GM20431 (cell line): Measurements from ENCODE around the gene FAM78A.

Source experiments
- in situ Hi-C: fragments of 300-500 bp; cut with MseI, MboI; formaldehyde crosslinking; loops from one replicate; pipeline ENCODE4 v1.15.0; 2020; ENCODE audit warnings: low sequenced_read_pairs; ENCODE audit not compliant: unreplicated experiment

Gene FAM78A

GRCh38 chr9:131276094-131276888 lies at the start of gene FAM78A:
Gene FAM78A, minus strand, starts transcription at chr9:131276510. Its CDS starts 331 bp downstream, at chr9:131276179.
- in situ Hi-C loops, result no loop called here

- in situ Hi-C loops, result loop anchor here (25.0 kb wide), 1 partner anchor 263 kb away; no protein-coding TSS in a partner anchor
Observed at GRCh38 chr9:131324736-131325679, 48.7 kb upstream of the FAM78A start.

DNA sequence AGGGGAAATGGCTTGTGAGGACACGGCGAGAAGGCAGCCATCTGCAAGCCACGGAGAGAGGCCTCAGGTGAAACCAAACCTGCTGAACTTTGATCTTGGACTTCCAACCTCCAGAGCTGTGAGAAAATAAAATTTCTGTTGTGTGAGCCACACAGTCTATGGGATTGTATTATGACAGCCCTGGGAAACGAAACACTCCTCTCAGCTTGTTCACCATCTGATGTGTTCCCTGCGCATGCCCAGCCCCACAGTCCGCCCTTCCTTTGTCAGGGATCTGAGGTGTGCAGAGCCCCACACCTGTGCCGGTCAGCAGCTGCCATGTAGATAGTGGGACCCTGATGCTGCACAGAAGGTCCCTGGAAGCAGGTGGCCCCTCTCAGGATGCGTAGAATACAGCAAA lies 47.3 kb upstream of the FAM78A start:
- in situ Hi-C loops, result no loop called here

GRCh38 chr9:131320031-131320685 lies 43.8 kb upstream of the FAM78A start:
- in situ Hi-C loops, result no loop called here

GRCh38 chr9:131319486-131319885 lies 43.2 kb upstream of the FAM78A start:
- in situ Hi-C loops, result no loop called here

DNA sequence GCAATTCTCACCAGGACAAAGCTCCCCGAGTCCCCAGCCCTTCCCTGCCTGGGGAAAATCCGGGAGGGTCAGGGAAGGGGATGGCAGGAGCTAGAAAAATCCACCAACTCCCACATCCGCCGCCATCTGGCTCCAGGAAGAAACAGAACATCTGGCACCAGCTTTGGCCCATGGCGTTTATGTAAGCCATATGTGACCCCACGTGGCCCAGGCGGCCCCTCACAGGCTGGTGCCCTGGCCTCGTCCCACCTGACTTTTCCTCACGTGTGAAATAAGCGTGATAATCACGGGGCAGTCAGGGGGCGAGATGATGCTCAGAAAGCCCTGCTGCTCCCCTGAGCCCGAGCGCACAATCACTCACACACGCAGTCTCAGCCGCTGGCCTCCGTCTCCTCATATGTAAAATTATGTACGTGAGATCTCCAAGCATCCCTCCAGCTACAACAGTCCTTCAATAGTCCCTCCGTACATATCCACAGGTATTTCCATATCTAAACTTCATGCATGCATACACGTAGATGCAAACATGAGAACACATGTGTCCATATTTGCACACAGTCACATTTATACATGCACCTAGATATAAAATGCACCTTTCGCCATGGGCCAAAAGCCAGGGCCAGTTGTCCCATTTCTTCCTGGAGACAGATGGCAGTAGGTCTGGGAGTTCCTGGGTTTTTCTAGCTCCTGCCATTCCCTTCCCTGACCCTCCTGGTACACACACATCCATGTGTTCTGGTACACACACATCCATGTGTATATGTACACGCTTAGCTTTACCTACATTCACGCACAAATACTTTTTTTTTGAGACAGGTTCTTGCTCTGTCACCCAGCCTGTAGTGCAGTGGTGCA lies 42.1 kb upstream of the FAM78A start:
- in situ Hi-C loops, result no loop called here

DNA sequence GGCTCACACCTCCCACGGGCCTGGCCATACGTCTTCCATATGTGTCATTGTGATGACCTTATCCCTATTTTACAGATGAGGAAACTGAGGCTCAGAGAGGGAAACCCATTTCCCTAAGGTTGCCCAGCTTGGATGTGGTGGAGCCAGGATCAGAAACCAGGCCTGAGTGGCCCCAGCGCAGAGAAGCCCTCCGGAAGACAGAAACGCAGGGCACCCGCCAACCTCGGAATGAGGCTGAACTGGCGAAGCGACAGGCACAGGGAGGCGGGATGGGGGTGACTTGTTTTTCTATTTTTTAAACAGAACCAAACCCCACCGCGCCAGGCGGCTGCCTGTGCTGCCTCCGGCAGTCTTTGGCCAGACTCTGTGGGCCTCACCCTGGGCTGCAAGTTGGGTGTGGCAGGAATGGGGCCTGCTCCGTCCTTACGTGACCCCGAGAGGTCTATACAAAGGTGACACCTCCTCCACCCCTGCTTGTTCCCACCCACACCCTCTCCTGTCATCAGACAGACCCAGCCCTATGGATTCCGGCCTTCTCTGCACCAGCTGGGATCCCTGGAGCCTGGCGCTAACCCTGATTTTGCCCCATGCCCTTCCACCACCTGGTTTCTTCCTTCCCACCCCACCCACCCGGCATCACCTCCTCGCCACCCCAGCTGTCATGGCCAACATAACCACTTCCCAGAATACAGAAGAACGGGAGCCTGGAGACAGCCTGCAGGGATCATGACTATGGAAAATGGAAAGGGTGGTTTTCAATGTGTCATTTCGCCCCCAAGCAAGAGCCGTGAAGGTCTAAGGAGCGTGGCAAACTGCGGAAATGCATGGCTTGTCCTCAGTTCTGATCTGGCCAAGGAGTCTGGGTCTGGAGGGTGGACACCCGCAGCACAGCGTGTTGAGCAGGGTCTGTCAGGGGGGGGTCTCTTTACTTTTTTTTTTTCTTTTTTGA lies 36.8 kb upstream of the FAM78A start:
- in situ Hi-C loops, result no loop called here

DNA sequence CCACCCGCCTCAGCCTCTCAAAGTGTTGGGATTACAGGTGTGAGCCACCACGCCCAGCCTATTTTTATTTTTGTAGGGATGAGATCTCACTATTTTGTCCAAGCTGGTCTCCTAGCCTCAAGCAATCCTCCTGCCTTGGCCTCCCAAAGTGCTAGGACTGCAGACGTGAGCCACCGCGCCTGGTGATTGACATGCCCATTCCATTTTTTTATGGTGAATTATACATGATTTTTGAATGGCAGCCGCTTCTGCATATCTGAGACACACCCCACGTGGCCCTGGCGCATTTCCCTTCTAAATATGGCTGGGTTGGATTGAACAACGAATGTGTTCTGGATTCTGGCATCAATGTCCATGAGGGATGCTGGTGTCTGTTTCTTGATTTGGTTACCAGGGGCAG lies 35.9 kb upstream of the FAM78A start:
- in situ Hi-C loops, result no loop called here

DNA sequence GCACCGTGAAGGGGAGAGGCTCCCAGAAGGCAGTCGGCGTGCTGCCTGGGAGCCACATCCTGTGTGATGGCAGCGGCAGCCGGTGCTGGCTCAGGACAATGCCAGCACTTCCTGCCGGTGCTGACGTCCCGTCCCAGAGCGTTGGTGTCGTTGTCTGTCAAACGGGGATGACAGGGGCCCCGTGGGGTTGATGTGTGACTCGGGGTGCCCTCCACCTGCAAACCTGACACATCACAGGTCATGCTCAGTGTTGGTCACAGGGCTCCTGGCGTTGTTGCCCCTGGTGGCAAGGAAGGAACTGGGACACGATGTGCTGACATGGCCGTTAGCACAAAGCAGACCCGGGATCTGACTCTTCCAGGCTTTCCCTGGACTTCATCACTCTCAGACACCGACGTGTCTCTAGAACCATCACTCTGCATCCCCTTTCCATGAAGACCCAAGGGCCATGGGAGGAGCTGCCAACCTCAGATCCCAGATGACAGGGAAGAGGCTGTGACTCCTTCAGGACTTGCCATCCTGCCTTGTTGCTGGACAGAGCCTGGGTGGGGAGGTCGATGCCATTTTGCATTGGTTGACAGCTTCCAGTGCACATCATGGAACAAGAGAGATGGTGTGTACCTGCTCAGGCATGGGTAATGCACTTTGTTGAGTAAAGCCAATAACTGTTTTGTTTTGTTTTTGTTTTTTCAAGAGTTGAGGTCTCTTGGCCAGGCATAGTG lies 34.7 kb upstream of the FAM78A start:
- in situ Hi-C loops, result no loop called here

DNA sequence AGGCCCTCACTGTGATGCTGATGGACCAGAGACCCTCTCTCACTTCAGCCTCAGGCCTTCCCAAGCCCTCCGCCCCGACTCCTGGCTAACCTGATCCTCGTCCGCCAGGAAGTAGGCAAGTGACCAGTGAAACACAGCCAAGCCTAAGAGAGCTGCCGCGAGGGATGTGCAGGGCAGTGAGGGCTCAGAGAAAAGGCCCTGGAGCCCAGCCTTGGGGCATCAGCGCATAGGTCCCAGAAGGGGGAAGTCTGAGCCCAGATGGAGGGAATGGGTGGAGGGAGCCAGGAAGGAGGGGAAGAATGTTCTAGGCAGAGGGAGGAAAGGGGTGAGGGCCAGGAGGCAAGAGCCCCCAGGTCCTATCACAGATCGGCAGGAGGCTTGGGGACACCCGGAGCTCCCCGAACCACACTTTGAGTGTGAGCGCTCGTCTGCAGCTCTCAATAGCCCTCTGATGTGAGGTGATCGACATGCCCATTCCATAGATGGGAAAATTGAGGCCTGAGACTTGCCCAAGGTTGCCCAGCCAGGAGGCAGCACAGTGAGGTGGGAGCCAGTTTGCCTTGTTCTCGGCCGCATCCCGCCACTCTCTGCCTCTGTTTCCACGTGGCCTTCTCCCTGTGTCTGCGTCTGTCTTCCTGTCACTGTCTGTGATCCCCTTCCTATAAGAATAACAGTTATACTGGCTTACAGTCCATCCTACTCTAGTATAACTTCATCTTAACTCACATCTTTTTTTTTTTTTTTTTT lies 33.4 kb upstream of the FAM78A start:
- in situ Hi-C loops, result no loop called here

- in situ Hi-C loops, result no loop called here
Observed at GRCh38 chr9:131308906-131309529, 32.7 kb upstream of the FAM78A start.

DNA sequence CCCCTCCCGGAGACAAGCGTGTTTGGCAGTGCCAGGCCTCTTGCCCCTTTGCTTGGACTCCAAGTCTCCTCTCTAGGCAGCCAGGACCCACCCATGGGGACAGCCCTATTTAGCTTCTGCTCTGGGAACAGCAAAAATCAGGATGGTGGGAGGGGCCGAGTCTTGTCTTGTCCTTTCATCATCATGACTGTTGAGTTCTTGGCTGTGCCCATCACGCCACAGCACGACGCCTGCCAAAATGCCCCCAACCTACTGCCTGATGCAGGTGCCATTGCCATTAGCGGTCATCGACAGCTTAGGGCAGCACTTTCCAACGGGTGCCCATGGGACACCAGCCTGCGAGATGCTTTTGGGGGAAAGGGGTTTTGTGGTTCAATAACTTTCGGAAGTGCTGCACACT lies 32.1 kb upstream of the FAM78A start:
- in situ Hi-C loops, result no loop called here

GRCh38 chr9:131307974-131308373 lies 31.7 kb upstream of the FAM78A start:
- in situ Hi-C loops, result no loop called here

- in situ Hi-C loops, result no loop called here
Observed at GRCh38 chr9:131306397-131307004, 30.2 kb upstream of the FAM78A start.

DNA sequence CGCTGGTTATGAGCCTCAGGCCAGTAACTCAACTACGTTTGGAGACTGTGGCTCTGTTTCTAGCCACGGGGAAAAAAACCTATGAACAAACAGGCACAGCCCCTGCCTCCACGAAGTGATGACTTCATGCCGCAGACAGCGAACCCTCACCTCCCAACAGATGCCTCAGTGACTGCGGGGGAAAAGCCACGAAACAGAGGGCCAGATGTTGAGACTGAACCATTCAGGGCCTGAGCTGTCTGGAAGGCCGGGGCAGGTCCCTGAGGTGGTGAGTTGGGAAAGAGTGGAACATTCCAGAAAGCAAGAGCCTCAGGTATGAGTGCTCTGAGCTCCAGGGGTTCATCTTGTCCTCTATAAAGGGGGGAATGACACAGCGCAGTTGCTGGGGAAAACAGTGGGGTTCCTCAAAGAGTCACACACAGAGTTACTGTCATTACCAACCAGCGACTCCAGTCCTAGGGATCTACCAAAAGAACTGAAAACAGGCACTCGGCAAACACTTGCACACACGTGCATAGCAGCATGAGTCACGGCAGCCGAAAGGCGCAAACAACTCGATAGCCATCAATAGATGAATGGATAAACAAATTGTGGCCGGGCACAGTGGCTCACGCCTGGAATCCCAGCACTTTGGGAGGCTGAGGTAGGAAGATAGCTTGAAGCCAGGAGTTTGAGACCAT lies 28.5 kb upstream of the FAM78A start:
- in situ Hi-C loops, result no loop called here
